Measurements from ENCODE around the gene TAC3.
"Not testable (repeated sequence)": the region's sequence is repeated elsewhere in the genome, so short reads cannot be mapped to it uniquely, and the experiment has no call there.

Gene TAC3

GRCh38 chr12:57001448-57001906 lies 14.9 kb downstream of the TAC3 start:
- DNase-seq, result peak; percentile 65

- no peak for DNase-seq
These were observed 15.9 kb downstream of the TAC3 start for GRCh38 chr12:57000393-57000792.

- no peak for DNase-seq
These were observed 16.9 kb downstream of the TAC3 start for GRCh38 chr12:56999456-56999855.

GRCh38 chr12:56998981-56999380 lies 17.3 kb downstream of the TAC3 start:
- DNase-seq, result no peak

- no peak for DNase-seq
These were observed 18.0 kb downstream of the TAC3 start for GRCh38 chr12:56998316-56998715.

GRCh38 chr12:56996793-56997545 lies 19.4 kb downstream of the TAC3 start:
- no peak for DNase-seq

- no peak for DNase-seq
These were observed 20.3 kb downstream of the TAC3 start for GRCh38 chr12:56995930-56996496.

GRCh38 chr12:56995201-56995929 lies 21.0 kb downstream of the TAC3 start:
- DNase-seq, result no peak

- no peak for DNase-seq
These were observed 22.0 kb downstream of the TAC3 start for GRCh38 chr12:56994231-56994746.

- DNase-seq, result no peak
These were observed 23.0 kb downstream of the TAC3 start for GRCh38 chr12:56993346-56993745.

GRCh38 chr12:56991319-56992246 lies 24.7 kb downstream of the TAC3 start:
- no peak for DNase-seq

- DNase-seq, result no peak
These were observed 25.5 kb downstream of the TAC3 start for GRCh38 chr12:56990648-56991318.

GRCh38 chr12:56989861-56990610 lies 26.3 kb downstream of the TAC3 start:
- DNase-seq, result no peak

- no peak for DNase-seq
These were observed 28.1 kb downstream of the TAC3 start for GRCh38 chr12:56988207-56988739.

GRCh38 chr12:56987551-56988053 lies 28.7 kb downstream of the TAC3 start:
- peak; percentile 72 for DNase-seq

GRCh38 chr12:56987011-56987410 lies 29.3 kb downstream of the TAC3 start:
- no peak for DNase-seq

GRCh38 chr12:56985714-56986113 lies 30.6 kb downstream of the TAC3 start:
- DNase-seq, result not testable (repeated sequence)

GRCh38 chr12:56983386-56983785 lies 32.9 kb downstream of the TAC3 start:
- no peak for DNase-seq

GRCh38 chr12:56982578-56983236 lies 33.6 kb downstream of the TAC3 start:
- not testable (repeated sequence) for DNase-seq

- no peak for DNase-seq
These were observed 35.3 kb downstream of the TAC3 start for GRCh38 chr12:56980941-56981530.
